GM18520 (cell line): ENCODE measurements around the gene KRTAP10-9.
"Not testable (repeated sequence)": the region's sequence is repeated elsewhere in the genome, so short reads cannot be mapped to it uniquely, and the experiment has no call there.

Source experiments
- ATAC-seq: cut with Tn5 transposase; IDR thresholded peaks from one replicate; pipeline ENCODE4 v1.9.1; 2021; ENCODE audit not compliant: unreplicated experiment

The KRTAP10-9 gene, protein sequence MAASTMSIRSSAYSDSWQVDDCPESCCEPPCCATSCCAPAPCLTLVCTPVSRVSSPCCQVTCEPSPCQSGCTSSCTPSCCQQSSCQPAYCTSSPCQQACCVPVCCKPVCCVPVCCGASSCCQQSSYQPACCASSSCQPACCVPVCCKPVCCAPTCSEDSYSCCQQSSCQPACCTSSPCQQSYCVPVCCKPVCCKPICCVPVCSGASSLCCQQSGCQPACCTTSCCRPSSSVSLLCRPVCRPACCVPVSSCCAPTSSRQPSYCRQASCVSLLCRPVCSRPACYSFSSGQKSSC

GRCh38 chr21:44626673-44627143 lies at the start of gene KRTAP10-9:
Gene KRTAP10-9 (plus strand): TSS chr21:44627093. CDS start chr21:44627172, 79 bp downstream.
- ATAC-seq: no peak

GRCh38 chr21:44578371-44579055 lies 48.4 kb upstream of the KRTAP10-9 start:
- no peak for ATAC-seq

DNA sequence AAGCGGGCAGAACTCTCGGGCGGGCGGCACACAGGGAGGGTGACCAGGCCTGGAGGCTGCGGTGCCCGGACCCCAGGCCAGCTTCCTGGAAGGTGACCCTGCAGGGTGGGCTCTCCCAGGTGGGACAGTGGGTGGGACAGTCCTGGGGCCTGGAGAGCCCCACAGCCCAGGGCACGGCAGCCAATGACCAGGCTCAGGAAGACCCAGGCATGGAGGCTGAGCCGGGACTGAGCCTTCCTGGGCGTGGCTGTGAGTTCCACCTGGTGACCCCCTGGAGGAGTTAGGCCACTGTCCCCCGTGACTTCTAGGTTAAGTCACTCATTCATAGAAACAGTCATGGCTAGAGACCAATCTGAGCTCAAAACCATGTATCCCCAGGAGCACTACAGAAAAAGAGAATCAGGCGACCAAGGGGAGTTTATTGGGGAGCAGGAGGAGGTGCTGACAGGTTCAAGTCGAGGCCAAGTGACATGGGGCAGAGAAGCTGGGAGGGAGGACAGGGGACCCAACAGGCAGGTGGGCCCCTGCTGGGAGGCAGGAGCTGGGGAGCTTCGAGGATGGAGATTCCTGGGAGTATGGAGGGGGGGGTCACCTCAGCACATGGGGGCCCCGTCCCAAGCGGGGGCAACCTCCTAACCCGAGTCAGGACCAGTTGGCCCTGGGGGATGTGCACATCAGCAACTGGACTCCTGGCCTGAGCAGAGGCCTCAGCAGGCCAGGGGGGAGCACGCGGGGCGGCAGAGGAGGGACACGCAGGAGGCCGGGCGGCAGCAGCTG lies 47.6 kb upstream of the KRTAP10-9 start:
- ATAC-seq: no peak

DNA sequence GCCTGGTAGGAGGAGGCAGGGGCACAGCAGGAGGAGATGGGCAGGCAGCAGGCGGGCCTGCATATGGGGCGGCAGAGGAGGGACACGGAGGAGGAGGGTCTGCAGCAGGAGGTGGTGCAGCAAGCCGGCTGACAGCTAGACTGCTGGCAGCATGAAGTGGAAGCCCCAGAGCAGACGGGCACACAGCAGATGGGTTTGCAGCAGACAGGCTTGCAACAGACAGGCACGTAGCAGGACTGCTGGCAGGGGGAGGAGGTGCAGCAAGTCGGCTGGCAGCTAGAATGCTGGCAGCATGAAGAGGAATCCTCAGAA lies 47.1 kb upstream of the KRTAP10-9 start:
- no peak for ATAC-seq

DNA sequence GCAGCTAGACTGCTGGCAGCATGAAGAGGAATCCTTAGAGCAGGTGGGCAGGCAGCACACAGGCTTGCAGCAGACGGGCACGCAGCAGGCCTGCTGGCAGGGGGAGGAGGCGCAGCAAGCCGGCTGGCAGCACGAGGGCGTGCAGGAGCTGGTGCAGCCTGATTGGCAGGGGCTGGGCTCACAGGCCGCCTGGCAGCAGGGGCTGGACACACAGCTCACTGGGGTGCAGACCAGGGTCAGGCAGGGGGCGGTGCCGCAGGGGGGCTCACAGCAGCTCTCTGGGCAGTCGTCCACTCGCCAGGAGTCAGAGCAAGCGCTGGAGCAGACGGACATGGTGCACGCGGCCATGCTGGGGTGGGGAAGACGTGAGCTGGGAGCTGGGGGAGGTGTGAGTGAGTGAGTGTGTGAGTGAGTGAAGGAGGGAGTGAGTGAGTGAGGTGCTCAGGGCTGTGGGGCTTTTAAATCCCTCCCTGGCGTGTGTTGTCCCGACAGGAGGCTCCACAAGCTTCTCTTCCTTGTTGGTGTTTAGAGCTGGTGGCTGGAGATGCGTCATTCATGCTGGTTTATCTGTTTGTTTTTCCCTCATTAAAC lies 46.6 kb upstream of the KRTAP10-9 start, which contains the start of gene KRTAP10-5:
Gene KRTAP10-5, minus strand, starts transcription at position 374 of the 591 bp plus-strand sequence. Its CDS starts 26 bp downstream, at position 348.
- ATAC-seq: not testable (repeated sequence)

DNA sequence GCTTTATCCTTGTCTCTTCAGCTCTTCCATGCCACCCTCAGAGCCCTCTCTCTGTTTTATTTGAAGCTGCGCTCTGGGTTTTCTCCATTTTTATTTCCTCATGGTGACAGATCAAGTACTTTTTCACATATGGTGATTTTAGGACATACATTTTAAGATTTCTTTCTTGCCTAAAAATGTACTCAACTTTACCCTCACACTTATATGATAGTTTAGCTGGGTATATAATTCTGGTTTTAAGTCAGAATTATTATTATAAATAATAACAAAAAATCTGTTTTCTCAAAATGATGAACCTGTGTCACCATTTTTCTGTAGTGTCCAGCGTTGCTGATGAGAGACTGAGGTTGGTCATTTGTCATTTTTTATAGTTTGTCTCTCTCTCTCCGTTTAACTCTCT lies 45.7 kb upstream of the KRTAP10-9 start:
- no peak for ATAC-seq

- no peak for ATAC-seq
Observed at GRCh38 chr21:44582055-44582454, 44.8 kb upstream of the KRTAP10-9 start.

DNA sequence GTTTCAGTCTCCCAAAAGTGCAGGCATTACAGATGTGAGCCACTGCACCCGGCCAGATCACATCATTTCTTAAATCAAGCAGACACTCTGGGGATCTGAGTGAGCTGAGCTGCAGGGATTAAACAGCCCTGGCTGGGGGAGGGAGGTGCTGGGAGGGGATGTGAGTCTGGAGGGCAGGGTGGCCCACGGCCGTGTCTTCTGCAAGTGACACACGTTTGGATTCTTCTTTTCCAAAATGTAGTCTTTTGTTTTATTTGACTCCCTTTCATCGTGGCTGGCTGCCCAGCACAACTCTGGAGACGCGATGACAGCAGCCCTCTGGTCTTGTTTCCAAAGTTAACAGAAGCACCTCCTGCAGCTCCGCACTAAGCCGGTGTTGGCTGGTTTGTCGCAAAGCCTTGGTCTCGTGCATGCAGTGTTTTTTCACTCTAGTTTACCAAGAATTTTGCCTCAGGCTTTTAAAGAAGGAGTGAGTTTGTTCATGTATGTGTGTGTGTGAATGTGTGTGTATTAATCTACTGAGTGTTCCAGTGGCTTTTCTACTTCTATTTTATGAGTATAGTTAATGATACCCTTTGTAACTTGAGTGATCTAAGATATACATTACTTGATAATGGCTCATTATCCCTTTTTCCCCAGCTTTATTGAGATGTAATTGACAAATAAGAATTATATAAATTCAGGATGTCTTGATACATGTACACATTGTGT lies 43.6 kb upstream of the KRTAP10-9 start:
- no peak for ATAC-seq

GRCh38 chr21:44583800-44584147 lies 43.1 kb upstream of the KRTAP10-9 start:
- ATAC-seq: no peak

DNA sequence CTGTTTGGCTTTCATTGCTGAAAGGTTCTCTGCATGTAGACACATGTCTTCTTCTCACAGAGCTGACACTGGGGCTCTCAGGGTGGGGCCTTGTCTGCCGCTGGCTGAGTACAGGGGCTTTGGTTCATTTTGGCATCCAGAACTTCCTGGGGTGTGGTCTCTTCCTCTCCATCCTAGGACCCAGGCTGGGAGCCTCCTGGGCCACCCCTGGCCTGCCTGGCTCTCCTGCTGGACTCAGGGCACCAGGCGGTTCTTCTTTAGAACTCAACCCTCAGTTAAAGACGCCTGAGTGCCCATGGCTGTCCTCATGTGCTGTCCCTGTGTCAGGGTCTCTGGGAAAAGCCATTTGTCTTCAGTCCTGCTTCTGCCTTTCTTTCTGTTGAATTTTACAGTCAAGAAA lies 41.0 kb upstream of the KRTAP10-9 start:
- no peak for ATAC-seq

DNA sequence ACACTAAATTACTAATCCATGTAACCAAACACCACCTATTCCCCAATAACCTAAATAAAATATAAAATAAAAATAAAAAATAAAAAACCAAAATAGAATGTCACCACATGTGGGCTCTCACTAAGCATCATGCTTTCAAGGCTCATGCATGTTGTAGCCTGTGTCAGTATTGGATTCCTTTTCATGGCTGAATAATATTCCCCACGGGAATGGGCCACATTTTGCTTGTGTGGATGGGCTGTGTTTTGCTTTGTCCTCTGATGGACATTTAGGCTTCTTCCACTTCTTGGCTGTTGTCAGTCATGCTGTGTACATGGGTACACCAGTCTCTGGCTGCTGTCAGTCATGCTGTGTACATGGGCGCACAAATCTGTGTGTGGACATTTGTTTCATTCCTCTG lies 37.8 kb upstream of the KRTAP10-9 start:
- no peak for ATAC-seq

GRCh38 chr21:44589586-44590305 lies 37.1 kb upstream of the KRTAP10-9 start:
- ATAC-seq: no peak

GRCh38 chr21:44590311-44590721 lies 36.6 kb upstream of the KRTAP10-9 start:
- ATAC-seq: no peak

- not testable (repeated sequence) for ATAC-seq
Observed at GRCh38 chr21:44590897-44591800, 35.7 kb upstream of the KRTAP10-9 start.

DNA sequence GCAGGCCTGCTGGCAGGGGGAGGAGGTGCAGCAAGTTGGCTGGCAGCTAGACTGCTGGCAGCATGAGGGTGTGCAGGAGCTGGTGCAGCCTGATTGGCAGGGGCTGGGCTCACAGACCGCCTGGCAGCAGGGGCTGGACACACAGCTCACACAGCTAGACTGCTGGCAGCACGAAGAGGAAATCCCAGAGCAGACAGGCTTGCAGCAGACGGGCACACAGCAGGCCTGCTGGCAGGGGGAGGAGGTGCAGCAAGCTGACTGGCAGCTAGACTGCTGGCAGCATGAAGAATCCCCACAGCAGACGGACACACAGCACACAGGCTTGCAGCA lies 35.1 kb upstream of the KRTAP10-9 start:
- not testable (repeated sequence) for ATAC-seq

GRCh38 chr21:44592446-44593311 lies 34.2 kb upstream of the KRTAP10-9 start, which contains the start of gene KRTAP10-6:
Gene KRTAP10-6 (minus strand): TSS chr21:44592505. CDS start chr21:44592484, 21 bp downstream.
- ATAC-seq: no peak

DNA sequence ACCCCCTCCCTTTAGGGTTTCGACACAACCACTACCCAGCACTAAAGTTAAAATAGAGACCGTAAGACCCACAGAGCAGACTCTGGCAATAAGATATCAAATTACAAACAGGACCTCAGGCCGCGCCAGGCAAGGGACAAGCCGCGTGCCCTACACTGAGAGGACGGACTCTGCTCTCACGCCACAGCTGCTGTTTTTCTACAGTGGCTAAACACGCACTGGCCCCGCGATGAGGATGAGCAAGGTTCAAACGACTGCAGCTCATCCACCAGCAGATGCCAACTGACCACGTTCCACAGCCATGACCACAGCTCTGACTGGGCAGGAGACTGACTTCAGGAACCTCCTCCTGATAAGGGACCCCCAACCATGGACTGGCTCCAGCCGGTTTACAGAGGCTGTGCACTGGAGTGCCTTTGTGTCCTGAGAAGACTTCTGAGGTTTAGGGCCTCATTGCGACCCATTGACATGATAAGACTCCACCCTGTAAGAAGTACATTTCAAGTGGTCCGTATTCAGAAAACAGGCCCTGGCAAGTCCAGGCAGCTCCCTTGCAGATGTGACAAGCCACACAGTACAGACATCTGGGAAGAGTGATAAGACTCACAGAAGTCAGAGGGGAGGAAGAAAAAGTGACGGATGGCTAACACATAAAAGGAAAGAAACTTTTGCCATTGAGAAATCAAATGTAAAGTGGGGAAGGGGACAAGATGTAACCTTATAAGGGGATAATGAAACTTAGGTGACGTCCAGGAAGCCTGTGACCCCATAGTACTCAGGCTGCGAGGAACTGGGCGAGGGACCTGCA lies 33.1 kb upstream of the KRTAP10-9 start:
- ATAC-seq: no peak
